Chondrocyte (in vitro differentiated cells): ENCODE measurements around the gene GPR156. TPM values are rescaled to one million over a fixed set of nuclear protein-coding genes. Genes with fewer than 3 reads are reported as not detected.

ENCODE experiments used
- DNase-seq: peaks from one replicate; pipeline ENCODE4 v3.0.0; 2021; ENCODE audit warnings: mixed read lengths, low spot score
- H3K27ac Mint-ChIP-seq: one replicate; pipeline ENCODE4 v1.8.0; 2021; ENCODE audit warnings: mild to moderate bottlenecking, moderate library complexity, mixed read lengths; ENCODE audit not compliant: unreplicated experiment
- H3K27me3 Mint-ChIP-seq: 2 replicates; pipeline ENCODE4 v1.8.0; 2021; ENCODE audit warnings: low read depth, mixed read lengths
- H3K36me3 Mint-ChIP-seq: 2 replicates; pipeline ENCODE4 v1.8.0; 2021; ENCODE audit warnings: low read depth, mixed read lengths
- H3K4me1 Mint-ChIP-seq: 2 replicates; pipeline ENCODE4 v1.8.0; 2021; ENCODE audit warnings: low read depth, mild to moderate bottlenecking, mixed read lengths
- H3K4me3 Mint-ChIP-seq: one replicate; pipeline ENCODE4 v1.8.0; 2021; ENCODE audit warnings: mild to moderate bottlenecking, moderate library complexity, mixed read lengths; ENCODE audit not compliant: unreplicated experiment
- H3K9me3 Mint-ChIP-seq: 2 replicates; pipeline ENCODE4 v1.8.0; 2021; ENCODE audit warnings: low read depth, mixed read lengths
- total RNA-seq: library from RNA; stranded (reverse); gene quantifications from 3 replicates; pipeline ENCODE4 v1.2.1, GENCODE V29; 2021
- TF ChIP-seq, protein P1 (sequence below): fragments of 200-600 bp; sonication (generic); IDR thresholded peaks from 2 replicates; pipeline ENCODE4 v1.5.0; 2021; ENCODE audit warnings: antibody characterized with exemption, mild to moderate bottlenecking, moderate library complexity

The GPR156 gene
- total RNA-seq, 1 donor from 2014 or later, result 1.7 TPM

DNA sequence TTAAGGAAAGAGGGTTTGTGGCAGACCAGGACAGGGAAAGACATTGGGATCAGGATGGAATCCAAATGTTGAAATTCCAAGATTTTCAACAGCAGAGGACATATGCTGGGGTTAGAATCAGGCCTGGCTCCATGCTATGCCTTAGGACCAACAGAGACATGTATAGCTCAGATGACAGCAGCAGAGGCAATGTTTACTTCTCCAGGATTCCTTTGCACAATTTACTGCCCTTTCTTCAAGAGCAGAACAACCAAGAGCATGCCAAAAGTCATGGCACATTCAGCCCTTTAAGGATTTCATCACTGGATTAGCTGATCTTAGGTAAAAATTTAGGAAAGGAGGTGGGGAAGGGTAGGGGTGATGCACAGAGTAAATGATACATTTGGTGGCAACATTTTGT, 121.2 kb downstream of the GPR156 start:
- DNase-seq, result no peak

DNA sequence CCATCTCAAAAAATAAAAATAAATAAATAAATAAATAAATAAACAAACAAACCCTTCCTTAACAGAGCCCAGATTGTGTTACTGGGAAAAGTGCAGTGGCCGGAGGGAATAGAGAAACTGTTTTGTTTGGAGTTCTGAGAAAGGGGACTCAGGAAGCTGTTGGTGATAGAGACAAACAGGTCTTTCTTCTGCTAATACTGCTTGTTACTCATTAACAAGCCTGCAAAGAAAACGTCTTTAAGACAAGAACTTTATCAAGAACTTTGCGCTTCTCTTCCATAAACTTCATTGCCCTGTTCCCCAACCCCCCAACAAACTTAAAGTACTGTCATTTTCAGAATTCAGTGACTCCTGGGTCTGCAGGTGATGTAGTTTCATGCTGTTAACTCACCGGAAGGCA, 122.0 kb downstream of the GPR156 start:
- no peak for DNase-seq
- TF ChIP-seq, protein P1, sequence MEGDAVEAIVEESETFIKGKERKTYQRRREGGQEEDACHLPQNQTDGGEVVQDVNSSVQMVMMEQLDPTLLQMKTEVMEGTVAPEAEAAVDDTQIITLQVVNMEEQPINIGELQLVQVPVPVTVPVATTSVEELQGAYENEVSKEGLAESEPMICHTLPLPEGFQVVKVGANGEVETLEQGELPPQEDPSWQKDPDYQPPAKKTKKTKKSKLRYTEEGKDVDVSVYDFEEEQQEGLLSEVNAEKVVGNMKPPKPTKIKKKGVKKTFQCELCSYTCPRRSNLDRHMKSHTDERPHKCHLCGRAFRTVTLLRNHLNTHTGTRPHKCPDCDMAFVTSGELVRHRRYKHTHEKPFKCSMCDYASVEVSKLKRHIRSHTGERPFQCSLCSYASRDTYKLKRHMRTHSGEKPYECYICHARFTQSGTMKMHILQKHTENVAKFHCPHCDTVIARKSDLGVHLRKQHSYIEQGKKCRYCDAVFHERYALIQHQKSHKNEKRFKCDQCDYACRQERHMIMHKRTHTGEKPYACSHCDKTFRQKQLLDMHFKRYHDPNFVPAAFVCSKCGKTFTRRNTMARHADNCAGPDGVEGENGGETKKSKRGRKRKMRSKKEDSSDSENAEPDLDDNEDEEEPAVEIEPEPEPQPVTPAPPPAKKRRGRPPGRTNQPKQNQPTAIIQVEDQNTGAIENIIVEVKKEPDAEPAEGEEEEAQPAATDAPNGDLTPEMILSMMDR, result no peak
- Mint-ChIP-seq H3K36me3 (no peaks in the 10 kb centered on the region), H3K4me1 (peaks cover 38% of the 10 kb centered on the region), H3K27ac (no peak overlapping the region), H3K4me3 (no peak overlapping the region), H3K27me3 (no peaks in the 10 kb centered on the region), H3K9me3 (no peaks in the 10 kb centered on the region)

More for the DNA sequence above, 121.2 kb downstream of the GPR156 start:
- Mint-ChIP-seq H3K27me3 (no peaks in the 10 kb centered on the region), H3K27ac (no peak overlapping the region), H3K4me3 (no peak overlapping the region), H3K9me3 (no peaks in the 10 kb centered on the region), H3K36me3 (no peaks in the 10 kb centered on the region), H3K4me1 (peaks cover 30% of the 10 kb centered on the region)
- TF ChIP-seq, protein P1, result no peak

DNA sequence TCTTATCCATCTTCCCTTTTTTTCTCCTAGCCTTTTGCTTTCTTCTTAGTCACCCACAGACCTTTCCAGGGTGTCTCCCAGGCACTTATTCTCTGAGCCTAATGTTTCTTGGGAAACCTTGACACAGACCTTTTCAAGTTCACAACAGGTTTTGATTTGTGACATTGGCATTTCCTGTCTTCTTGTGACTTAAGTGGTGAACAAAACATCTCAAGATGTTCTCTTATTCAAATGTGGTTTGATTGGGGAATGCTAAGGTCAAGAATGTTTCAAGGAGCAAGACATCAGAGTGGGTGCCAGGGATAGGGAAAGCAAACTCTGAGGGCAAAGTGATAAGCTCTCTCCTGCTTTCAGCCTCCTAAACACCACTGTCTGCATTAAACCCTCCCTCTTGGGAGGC, 122.6 kb downstream of the GPR156 start:
- Mint-ChIP-seq H3K36me3 (no peaks in the 10 kb centered on the region), H3K4me1 (peaks cover 44% of the 10 kb centered on the region), H3K27ac (peak overlapping the region; percentile 53), H3K27me3 (no peaks in the 10 kb centered on the region), H3K4me3 (no peak overlapping the region), H3K9me3 (no peaks in the 10 kb centered on the region)
- DNase-seq, result no peak
- TF ChIP-seq, protein P1, result no peak

DNA sequence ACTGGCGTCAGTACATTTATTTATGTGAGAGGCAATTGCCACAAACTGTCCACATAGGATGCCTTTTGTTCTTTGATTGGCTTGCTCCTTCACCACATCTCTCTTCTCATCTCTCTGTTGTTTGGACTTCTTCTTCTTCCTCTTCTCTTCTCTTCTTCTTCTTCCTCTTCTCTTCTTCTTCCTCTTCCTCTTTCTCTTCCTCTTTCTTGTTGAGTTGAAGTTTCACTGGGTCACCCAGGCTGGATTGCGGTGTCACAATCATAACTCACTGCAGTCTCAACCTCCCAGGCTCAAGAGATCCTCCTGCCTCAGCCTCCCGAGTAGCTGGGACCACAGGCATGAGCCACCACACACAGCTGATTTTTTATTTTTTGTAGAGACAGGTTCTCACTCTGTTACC, 123.1 kb downstream of the GPR156 start:
- Mint-ChIP-seq H3K27ac (peak overlapping the region; percentile 53), H3K4me1 (peaks cover 49% of the 10 kb centered on the region), H3K36me3 (no peaks in the 10 kb centered on the region), H3K27me3 (no peaks in the 10 kb centered on the region), H3K4me3 (no peak overlapping the region), H3K9me3 (no peaks in the 10 kb centered on the region)
- TF ChIP-seq, protein P1, result no peak
- no peak for DNase-seq

DNA sequence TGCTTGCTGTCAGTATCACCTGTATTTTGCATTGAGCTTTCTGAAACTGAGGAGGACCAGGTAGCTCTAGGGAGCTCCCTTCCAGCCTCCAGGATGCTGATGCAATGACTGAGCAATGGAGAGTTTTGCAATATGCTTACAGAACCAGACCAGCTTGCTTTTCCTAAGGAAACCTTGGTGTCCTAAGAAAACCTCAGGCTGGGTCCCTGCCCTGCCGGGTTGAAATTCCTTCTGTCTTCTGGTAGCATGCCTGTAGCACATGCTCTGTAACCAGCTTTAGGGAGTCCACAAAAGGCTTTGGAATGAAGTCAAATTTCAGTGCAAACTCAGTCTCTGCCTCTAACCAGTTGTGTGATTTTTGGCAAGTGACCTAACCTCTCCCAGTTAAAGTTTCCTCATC, 125.0 kb downstream of the GPR156 start:
- H3K4me3 Mint-ChIP-seq, result no peak overlapping the region
- peaks cover 57% of the 10 kb centered on the region for H3K4me1 Mint-ChIP-seq
- peak overlapping the region; percentile 98 for H3K27ac Mint-ChIP-seq
- H3K36me3 Mint-ChIP-seq, result peaks cover 3% of the 10 kb centered on the region
- TF ChIP-seq, protein P1, result no peak
- no peak for DNase-seq
- peaks cover 9% of the 10 kb centered on the region for H3K9me3 Mint-ChIP-seq
- H3K27me3 Mint-ChIP-seq, result no peaks in the 10 kb centered on the region
